OCI-LY3 (cell line): Measurements from ENCODE around the gene KCNH3.
"Not testable (repeated sequence)": the region's sequence is repeated elsewhere in the genome, so short reads cannot be mapped to it uniquely, and the experiment has no call there.

ENCODE experiments used
- H2AFZ ChIP-seq: fragments of 200-600, 300-600 bp; shearing (Covaris generic); 2 replicates; pipeline ENCODE4 v1.6.0; 2014; ENCODE audit warnings: antibody characterized with exemption, low read depth, low read length
- H3K27ac ChIP-seq: fragments of 200-600, 300-600 bp; sonication (generic); 2 replicates; pipeline ENCODE4 v1.5.1; 2014; ENCODE audit warnings: mild to moderate bottlenecking, low read length, moderate library complexity, mixed read lengths
- H3K27me3 ChIP-seq: fragments of 200-600, 300-600 bp; sonication (generic); 2 replicates; pipeline ENCODE4 v1.6.1; 2014; ENCODE audit warnings: low read depth, low read length, mixed read lengths
- H3K36me3 ChIP-seq: fragments of 200-600, 300-600 bp; sonication (generic); replicated peaks from 2 replicates; pipeline ENCODE3; 2014; ENCODE audit warnings: low read depth, low read length, mixed read lengths
- H3K4me1 ChIP-seq: fragments of 300-600, 200-600 bp; sonication (generic); 2 replicates; pipeline ENCODE4 v1.6.1; 2014; ENCODE audit warnings: low read length, mixed read lengths
- H3K4me2 ChIP-seq: fragments of 200-600, 300-600 bp; sonication (generic); 2 replicates; pipeline ENCODE4 v1.6.1; 2014; ENCODE audit warnings: low read length, mixed read lengths
- H3K4me3 ChIP-seq: fragments of 300-600, 200-600 bp; sonication (generic); 2 replicates; pipeline ENCODE4 v1.5.1; 2014; ENCODE audit warnings: antibody characterized with exemption, mild to moderate bottlenecking, low read length, moderate library complexity
- H3K79me2 ChIP-seq: fragments of 300-600, 200-600 bp; shearing (Covaris generic); 2 replicates; pipeline ENCODE4 v1.6.1; 2014; ENCODE audit warnings: mild to moderate bottlenecking, low read length, mixed read lengths
- H3K9ac ChIP-seq: fragments of 300-600, 200-600 bp; shearing (Covaris generic); 2 replicates; pipeline ENCODE4 v1.6.0; 2014; ENCODE audit warnings: mild to moderate bottlenecking, low read length, moderate library complexity
- H3K9me3 ChIP-seq: fragments of 200-600, 300-600 bp; shearing (Covaris generic); 2 replicates; pipeline ENCODE4 v1.6.1; 2014; ENCODE audit warnings: low read length, mixed read lengths; ENCODE audit not compliant: insufficient read depth
- H4K20me1 ChIP-seq: fragments of 200-600, 300-600 bp; sonication (generic); 2 replicates; pipeline ENCODE4 v1.6.1; 2016; ENCODE audit warnings: low read length, mixed read lengths; ENCODE audit not compliant: insufficient read depth
- CTCF ChIP-seq: fragments of 200-600, 300-600 bp; sonication (generic); IDR thresholded peaks from 2 replicates; pipeline ENCODE4 v1.5.1; 2014; ENCODE audit warnings: antibody characterized with exemption, low read length, low read depth
- EZH2phosphoT487 ChIP-seq: fragments of 200-600 bp; shearing (Covaris generic); IDR thresholded peaks from 2 replicates; pipeline ENCODE4 v1.6.1; 2018; ENCODE audit warnings: antibody characterized with exemption, mixed run types, low read depth

Gene KCNH3

DNA sequence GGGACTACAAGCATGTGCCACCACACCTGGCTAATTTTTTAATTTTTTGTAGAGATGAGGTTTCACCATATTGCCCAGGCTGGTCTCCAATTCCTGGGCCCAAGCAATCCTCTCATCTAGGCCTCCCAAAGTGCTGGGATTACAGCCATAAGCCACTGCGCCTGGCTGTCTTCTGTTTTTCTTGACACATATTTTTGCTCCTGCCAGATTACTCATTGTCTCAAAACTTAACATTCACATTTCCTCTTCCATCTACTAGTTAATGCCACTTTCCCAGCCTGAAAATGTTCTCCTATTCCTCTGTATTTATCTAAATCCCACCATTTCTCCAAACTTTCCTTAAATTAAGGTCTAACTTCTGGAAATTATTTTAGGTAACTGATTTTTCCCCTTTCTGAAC lies 36.2 kb upstream of the KCNH3 start:
- Histone ChIP-seq H3K27ac (no peak overlapping the region), H3K4me2 (no peak overlapping the region), H3K4me1 (no peaks in the 10 kb centered on the region)

GRCh38 chr12:49503674-49504180 lies 35.1 kb upstream of the KCNH3 start:
- TF ChIP-seq CTCF (no peak), EZH2phosphoT487 (no peak)
- H3K79me2 ChIP-seq: no peaks in the 10 kb centered on the region
- H3K36me3 ChIP-seq: peaks cover 12% of the 10 kb centered on the region
- no peak overlapping the region for H3K4me2 ChIP-seq
- H2AFZ ChIP-seq: no peak overlapping the region
- no peaks in the 10 kb centered on the region for H4K20me1 ChIP-seq
- H3K9me3 ChIP-seq: no peaks in the 10 kb centered on the region
- H3K27me3 ChIP-seq: no peaks in the 10 kb centered on the region
- H3K4me1 ChIP-seq: no peaks in the 10 kb centered on the region
- no peak overlapping the region for H3K27ac ChIP-seq
- H3K9ac ChIP-seq: no peak overlapping the region
- no peak overlapping the region for H3K4me3 ChIP-seq

More for the DNA sequence above, 36.2 kb upstream of the KCNH3 start:
- H3K9ac ChIP-seq: no peak overlapping the region
- no peak overlapping the region for H2AFZ ChIP-seq
- H3K4me3 ChIP-seq: no peak overlapping the region
- no peaks in the 10 kb centered on the region for H3K9me3 ChIP-seq
- no peaks in the 10 kb centered on the region for H3K27me3 ChIP-seq
- TF ChIP-seq EZH2phosphoT487 (no peak), CTCF (no peak)
- no peaks in the 10 kb centered on the region for H4K20me1 ChIP-seq
- H3K36me3 ChIP-seq: peaks cover 12% of the 10 kb centered on the region
- H3K79me2 ChIP-seq: no peaks in the 10 kb centered on the region

DNA sequence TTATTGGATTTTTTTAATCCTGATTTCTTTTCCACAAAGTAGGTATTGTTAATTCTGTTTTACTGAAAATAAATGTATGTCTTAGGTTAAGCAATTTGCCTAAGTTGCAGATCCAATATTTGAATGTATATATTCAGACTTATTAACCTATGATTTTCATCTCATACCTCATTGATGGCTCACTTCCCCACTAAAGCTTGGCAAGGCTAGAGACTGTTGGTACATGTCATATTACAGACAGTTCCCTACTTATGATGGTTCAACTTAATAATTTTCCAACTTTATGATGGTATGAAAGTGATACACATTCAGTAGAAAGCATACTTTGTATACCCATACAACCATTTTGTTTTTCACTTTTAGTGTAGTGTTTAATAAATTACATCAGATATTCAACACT lies 33.2 kb upstream of the KCNH3 start:
- H3K36me3 ChIP-seq: peaks cover 6% of the 10 kb centered on the region
- TF ChIP-seq EZH2phosphoT487: no peak
- no peak for TF ChIP-seq CTCF
- H3K4me1 ChIP-seq: no peaks in the 10 kb centered on the region
- no peak overlapping the region for H3K4me3 ChIP-seq
- H3K9me3 ChIP-seq: no peaks in the 10 kb centered on the region
- no peak overlapping the region for H2AFZ ChIP-seq
- H3K27me3 ChIP-seq: no peaks in the 10 kb centered on the region
- H3K4me2 ChIP-seq: no peak overlapping the region
- no peak overlapping the region for H3K27ac ChIP-seq
- H4K20me1 ChIP-seq: no peaks in the 10 kb centered on the region
- H3K9ac ChIP-seq: no peak overlapping the region
- no peaks in the 10 kb centered on the region for H3K79me2 ChIP-seq

DNA sequence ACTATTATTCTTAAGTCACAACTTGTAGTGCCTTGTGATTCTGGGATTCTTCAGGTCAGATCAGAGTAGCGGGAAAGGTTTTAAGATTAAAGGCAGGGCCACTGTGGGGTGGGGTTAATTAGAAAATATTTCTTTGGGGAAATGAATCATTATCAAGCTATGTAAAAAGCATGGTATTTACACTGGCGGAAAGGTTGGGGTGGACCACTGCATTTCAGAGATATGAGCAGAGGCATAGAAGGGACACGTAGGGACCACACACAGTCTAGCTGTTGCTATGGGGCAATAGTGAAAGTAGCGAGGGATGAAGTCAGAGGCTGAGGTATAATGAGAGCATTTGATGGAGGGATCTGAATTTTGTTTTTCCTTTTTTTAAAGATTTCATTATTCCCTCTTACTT lies 31.7 kb upstream of the KCNH3 start:
- Histone ChIP-seq H3K4me3 (no peak overlapping the region), H3K36me3 (peaks cover 6% of the 10 kb centered on the region), H3K9ac (no peak overlapping the region), H3K4me1 (no peaks in the 10 kb centered on the region), H3K9me3 (no peaks in the 10 kb centered on the region), H4K20me1 (no peaks in the 10 kb centered on the region), H3K79me2 (no peaks in the 10 kb centered on the region), H3K27ac (no peak overlapping the region), H3K4me2 (no peak overlapping the region), H2AFZ (no peak overlapping the region), H3K27me3 (no peaks in the 10 kb centered on the region)
- TF ChIP-seq EZH2phosphoT487: no peak
- TF ChIP-seq CTCF: no peak

DNA sequence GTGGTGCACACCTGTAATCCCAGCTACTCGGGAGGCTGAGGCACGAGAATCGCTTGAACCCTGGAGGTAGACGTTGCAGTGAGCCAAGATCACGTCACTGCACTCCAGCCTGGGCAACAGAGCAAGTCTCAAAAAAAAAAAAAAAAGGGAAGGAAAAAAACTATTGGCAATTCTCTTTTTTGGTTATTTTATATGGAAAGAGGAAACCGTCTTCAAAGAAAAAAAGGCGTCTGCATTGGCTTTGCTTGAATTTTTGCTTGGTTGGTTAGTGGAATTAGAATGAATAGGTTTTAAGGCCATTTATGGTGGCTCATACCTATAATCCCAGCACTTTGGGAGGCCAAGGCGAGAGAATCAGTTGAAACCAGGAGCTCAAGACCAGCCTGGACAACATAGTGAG lies 29.1 kb upstream of the KCNH3 start:
- not testable (repeated sequence) for H2AFZ ChIP-seq, H4K20me1 ChIP-seq

More for the DNA sequence above, 29.1 kb upstream of the KCNH3 start:
- H3K4me1 ChIP-seq, H3K27me3 ChIP-seq, H3K9ac ChIP-seq, H3K4me3 ChIP-seq, H3K4me2 ChIP-seq, H3K36me3 ChIP-seq, H3K27ac ChIP-seq, H3K9me3 ChIP-seq, H3K79me2 ChIP-seq: not testable (repeated sequence)
